C4-2B (cell line): ENCODE measurements around the gene TAPBPL.

Experiments used
- CTCF ChIP-seq: fragments of 450-650 bp; conservative IDR thresholded peaks from 2 replicates; pipeline ENCODE4 v1.5.1; 2017; ENCODE audit warnings: mild to moderate bottlenecking
- ZFX ChIP-seq: fragments of 450-650 bp; IDR thresholded peaks from 2 replicates; pipeline ENCODE4 v1.6.1; 2017

GRCh38 chr12:6500466-6500865 is 48.6 kb downstream of the TAPBPL start:
- TF ChIP-seq CTCF (no peak), ZFX (no peak)
